ENCODE measurements around the gene DCAF16.

The DCAF16 gene

GRCh38 chr4:17761062-17761461 lies 49.5 kb downstream of the DCAF16 start:
- TF ChIP-seq, protein P1, sequence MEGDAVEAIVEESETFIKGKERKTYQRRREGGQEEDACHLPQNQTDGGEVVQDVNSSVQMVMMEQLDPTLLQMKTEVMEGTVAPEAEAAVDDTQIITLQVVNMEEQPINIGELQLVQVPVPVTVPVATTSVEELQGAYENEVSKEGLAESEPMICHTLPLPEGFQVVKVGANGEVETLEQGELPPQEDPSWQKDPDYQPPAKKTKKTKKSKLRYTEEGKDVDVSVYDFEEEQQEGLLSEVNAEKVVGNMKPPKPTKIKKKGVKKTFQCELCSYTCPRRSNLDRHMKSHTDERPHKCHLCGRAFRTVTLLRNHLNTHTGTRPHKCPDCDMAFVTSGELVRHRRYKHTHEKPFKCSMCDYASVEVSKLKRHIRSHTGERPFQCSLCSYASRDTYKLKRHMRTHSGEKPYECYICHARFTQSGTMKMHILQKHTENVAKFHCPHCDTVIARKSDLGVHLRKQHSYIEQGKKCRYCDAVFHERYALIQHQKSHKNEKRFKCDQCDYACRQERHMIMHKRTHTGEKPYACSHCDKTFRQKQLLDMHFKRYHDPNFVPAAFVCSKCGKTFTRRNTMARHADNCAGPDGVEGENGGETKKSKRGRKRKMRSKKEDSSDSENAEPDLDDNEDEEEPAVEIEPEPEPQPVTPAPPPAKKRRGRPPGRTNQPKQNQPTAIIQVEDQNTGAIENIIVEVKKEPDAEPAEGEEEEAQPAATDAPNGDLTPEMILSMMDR (IDR thresholded peaks at IDR 0.05; ENCODE audit: low read depth, low read length) = no peak
- DNase-seq (ENCODE audit: extremely low read depth, low read depth) = no peak

- TF ChIP-seq, protein P1 (IDR thresholded peaks at IDR 0.05; ENCODE audit: low read depth, low read length) = no peak
- DNase-seq (ENCODE audit: extremely low read depth, low read depth) = no peak
Measured at GRCh38 chr4:17760626-17761025, 49.9 kb downstream of the DCAF16 start.

DNA sequence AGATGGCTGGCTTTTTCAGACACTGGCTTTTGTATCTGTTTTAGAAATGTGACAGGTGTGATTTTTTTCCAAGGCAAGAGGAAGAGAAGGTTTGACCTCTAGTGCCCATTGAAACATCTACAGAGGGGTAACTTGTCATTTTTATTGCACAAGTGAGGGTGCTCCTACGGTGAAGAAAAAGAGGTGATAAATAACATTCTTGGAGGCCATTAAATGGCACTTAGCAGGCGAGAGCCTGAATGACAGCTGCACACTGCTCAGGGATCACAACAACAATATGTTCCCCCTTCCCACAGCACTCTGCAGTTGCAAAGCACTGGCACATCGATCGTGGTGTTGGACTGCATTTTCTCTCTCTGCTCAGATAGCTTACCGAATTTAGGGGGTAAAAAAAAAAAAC lies 52.1 kb downstream of the DCAF16 start:
- TF ChIP-seq, protein P1 (IDR thresholded peaks at IDR 0.05; ENCODE audit: low read depth, low read length) = no peak
- DNase-seq (ENCODE audit: extremely low read depth, low read depth) = no peak

GRCh38 chr4:17757621-17758020 lies 52.9 kb downstream of the DCAF16 start:
- DNase-seq (ENCODE audit: extremely low read depth, low read depth) = no peak
- TF ChIP-seq, protein P1 (IDR thresholded peaks at IDR 0.05; ENCODE audit: low read depth, low read length) = no peak

DNA sequence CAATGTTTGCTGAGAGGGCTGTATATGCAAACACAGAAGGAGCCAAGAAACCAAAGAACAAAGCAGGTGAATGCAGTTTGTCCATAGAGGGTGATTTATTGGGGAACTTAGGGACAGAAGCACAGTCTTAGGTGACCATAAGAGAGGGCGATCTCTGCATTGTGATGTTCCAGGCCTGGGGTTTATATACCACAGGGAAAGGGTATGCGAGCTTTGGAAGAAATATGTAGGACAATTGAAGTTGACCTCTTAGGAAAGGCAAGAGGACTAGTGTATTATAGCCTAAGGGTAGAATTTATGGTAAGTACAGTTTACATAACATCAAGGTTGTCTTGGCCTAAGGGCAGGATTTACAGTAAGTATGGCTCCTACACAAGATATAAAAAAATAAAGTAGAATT lies 56.9 kb downstream of the DCAF16 start:
- no peak for DNase-seq (ENCODE audit: extremely low read depth, low read depth)
- TF ChIP-seq, protein P1 (IDR thresholded peaks at IDR 0.05; ENCODE audit: low read depth, low read length) = no peak
